ENCODE data around the gene GOLGA8G.
"Not testable (repeated sequence)": the region's sequence is repeated elsewhere in the genome, so short reads cannot be mapped to it uniquely, and the experiment has no call there.

Gene GOLGA8G

GRCh38 chr15:28532954-28533353 lies at the start of gene GOLGA8G:
GOLGA8G (minus strand) TSS chr15:28532971; CDS start chr15:28532909, 62 bp downstream.
- DNase-seq (ENCODE audit: low read depth, low spot score): not testable (repeated sequence)

GRCh38 chr15:28573351-28573750 lies 40.6 kb upstream of the GOLGA8G start:
- DNase-seq (ENCODE audit: low read depth, low spot score): not testable (repeated sequence)

GRCh38 chr15:28553268-28553667 lies 20.5 kb upstream of the GOLGA8G start, which contains the start of gene GOLGA6L25:
GOLGA6L25 (plus strand) TSS chr15:28553568; CDS start chr15:28553629, 61 bp downstream.
- DNase-seq (ENCODE audit: low read depth, low spot score): not testable (repeated sequence)

GRCh38 chr15:28515208-28515607 lies 17.6 kb downstream of the GOLGA8G start:
- DNase-seq (ENCODE audit: low read depth, low spot score): not testable (repeated sequence)

DNA sequence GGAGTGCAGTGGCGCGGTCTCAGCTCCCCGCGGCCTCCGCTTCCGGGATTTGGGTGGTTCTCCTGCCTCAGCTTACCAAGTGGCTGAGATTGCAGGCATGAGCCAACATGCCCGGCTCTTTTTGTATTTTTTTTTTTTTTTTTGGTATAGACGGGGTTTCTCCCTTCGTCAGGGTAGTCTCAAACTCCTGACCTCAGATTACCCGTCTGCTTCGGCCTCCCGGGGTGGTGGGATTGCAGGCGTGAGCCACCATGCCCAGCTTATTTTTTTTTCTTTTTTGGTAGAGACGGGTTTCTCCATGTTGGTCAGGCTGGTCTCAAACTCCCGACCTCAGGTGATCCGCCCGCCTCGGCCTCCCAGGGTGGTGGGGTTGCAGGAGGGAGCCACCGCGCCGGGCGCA lies 18.6 kb downstream of the GOLGA8G start:
- not testable (repeated sequence) for DNase-seq (ENCODE audit: low read depth, low spot score)

DNA sequence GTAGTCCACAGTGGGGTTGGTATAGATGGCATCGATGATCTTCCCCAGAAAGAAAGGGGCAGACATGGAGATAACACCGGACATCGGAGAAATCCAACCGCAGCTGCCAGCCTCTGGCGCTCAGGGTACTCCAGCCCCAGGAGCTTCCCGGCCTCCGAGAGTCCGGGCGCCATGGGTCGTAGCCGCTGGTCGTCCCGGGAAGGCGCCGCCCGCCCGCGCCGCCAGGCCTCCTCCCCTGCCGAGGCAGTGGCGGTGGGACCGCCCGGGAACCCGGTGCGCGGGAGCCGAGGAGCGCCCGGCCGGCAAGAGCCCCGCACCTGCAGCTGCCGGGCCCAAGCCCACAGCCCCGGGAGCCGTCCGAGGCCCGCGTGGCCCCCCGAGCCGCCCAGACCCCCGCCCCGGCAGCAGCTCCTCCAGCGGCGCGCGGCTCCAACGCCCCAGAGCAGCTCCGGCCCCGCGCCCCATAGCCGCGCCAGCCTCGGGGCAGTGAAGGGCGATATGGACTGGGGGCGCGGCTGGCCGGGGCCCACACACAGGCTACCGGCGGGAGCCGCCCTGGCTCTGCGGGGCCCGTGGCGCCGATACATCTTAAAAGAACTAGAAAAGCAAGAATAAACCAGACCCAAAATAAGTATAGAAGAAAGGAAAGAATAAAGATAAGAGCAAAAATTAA lies 24.4 kb downstream of the GOLGA8G start:
- not testable (repeated sequence) for DNase-seq (ENCODE audit: low read depth, low spot score)

DNA sequence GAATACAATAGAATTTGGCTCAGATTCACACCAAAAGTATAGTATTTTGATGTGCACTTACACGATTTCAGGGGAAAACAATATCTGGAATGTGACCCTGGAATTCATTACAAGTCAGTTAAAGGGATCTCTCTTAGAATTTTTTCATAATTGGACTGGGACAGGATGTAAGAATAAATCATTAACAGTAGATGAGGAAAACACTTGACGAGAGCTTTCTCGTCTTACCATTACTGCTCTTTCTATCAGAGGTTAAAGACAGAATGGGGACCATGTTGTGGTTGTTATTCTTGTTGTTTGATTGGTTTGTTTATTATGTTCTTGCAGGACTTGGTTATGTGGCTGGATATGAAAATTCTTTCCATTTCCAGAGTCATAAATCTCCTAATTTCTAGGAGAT lies 51.4 kb downstream of the GOLGA8G start:
- DNase-seq (ENCODE audit: low read depth, low spot score): not testable (repeated sequence)

Data from iPS DF 19.7 (cell line).